ENCODE results near the gene GRIFIN. TPM values are rescaled to one million over a fixed set of nuclear protein-coding genes. Genes with fewer than 3 reads are reported as not detected.
"Not testable (repeated sequence)": the region's sequence is repeated elsewhere in the genome, so short reads cannot be mapped to it uniquely, and the experiment has no call there.

The GRIFIN gene
- total RNA-seq, 1 donor from 2014 or later: not detected

DNA sequence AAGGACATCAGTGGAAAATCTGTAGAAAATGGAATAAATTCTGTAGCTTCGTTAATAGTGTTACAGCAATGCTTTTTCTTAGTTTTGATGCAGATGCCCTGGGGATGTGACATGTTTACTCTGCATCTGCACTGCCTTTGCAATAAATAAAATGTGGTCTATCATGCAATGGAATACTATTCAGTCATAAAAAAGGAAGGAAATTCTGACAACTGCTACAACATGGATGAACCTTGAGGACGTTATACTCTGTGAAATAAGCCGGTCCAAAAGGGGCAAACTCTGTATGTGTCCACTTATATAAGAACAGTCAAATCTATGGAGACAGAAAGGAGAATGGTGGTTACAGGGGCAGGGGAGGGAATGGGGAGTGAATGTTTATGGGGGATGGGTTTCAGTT is 13.5 kb downstream of the GRIFIN start:
- H3K36me3 Mint-ChIP-seq (ENCODE audit: low read depth, unreplicated experiment): no peaks in the 10 kb centered on the region
- H3K4me3 Mint-ChIP-seq (ENCODE audit: unreplicated experiment): no peak overlapping the region
- H3K9me3 Mint-ChIP-seq (ENCODE audit: unreplicated experiment): no peaks in the 10 kb centered on the region
- no peak for DNase-seq (ENCODE audit: low spot score)
- H3K27me3 Mint-ChIP-seq (ENCODE audit: unreplicated experiment): peaks cover 5% of the 10 kb centered on the region
- TF ChIP-seq, protein P1, sequence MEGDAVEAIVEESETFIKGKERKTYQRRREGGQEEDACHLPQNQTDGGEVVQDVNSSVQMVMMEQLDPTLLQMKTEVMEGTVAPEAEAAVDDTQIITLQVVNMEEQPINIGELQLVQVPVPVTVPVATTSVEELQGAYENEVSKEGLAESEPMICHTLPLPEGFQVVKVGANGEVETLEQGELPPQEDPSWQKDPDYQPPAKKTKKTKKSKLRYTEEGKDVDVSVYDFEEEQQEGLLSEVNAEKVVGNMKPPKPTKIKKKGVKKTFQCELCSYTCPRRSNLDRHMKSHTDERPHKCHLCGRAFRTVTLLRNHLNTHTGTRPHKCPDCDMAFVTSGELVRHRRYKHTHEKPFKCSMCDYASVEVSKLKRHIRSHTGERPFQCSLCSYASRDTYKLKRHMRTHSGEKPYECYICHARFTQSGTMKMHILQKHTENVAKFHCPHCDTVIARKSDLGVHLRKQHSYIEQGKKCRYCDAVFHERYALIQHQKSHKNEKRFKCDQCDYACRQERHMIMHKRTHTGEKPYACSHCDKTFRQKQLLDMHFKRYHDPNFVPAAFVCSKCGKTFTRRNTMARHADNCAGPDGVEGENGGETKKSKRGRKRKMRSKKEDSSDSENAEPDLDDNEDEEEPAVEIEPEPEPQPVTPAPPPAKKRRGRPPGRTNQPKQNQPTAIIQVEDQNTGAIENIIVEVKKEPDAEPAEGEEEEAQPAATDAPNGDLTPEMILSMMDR (IDR thresholded peaks at IDR 0.05; ENCODE audit: unreplicated experiment): no peak
- no peaks in the 10 kb centered on the region for H3K4me1 Mint-ChIP-seq (ENCODE audit: unreplicated experiment)
- no peak overlapping the region for H3K27ac Mint-ChIP-seq (ENCODE audit: unreplicated experiment)

DNA sequence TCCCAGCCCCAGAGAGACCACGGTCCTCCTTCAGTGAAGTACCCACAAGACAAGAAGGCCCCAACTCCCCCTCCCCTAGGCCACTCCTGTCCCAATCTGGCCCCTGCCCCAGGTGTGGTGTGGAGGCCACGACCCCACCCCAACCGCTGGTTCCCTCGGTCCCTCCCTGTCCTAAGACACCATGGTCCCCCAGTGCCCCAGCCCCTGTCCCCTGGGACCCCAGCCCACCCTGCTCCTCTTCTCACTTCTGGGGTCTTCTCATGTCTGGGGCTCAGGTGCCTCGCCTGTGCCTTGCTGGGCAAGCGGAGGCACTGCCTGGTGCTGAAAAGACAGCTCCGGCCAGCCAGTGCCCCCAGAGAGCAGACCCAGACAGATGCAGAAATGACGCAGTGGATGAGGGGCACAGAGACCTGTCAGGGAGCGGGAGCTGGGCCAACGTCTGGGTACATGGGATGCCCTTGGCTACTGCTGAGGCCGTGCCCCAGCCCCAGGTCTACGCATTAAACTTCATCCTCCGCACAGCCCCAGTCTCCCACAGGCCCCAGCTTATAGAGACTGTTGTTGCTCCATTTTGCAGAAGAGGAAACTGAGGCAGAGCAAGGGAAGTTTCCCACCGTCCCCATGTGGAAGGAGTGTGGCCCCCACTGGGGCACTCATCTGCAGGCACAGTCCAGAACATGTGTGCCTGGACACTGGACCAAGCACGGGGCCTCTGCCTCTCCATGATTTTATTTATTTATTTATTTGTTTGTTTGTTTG is 14.8 kb downstream of the GRIFIN start:
- TF ChIP-seq, protein P1 (IDR thresholded peaks at IDR 0.05; ENCODE audit: unreplicated experiment): no peak
- DNase-seq (ENCODE audit: low spot score): no peak
- H3K27ac Mint-ChIP-seq (ENCODE audit: unreplicated experiment): no peak overlapping the region
- H3K4me1 Mint-ChIP-seq (ENCODE audit: unreplicated experiment): no peaks in the 10 kb centered on the region
- H3K27me3 Mint-ChIP-seq (ENCODE audit: unreplicated experiment): peaks cover 5% of the 10 kb centered on the region
- H3K36me3 Mint-ChIP-seq (ENCODE audit: low read depth, unreplicated experiment): no peaks in the 10 kb centered on the region
- no peak overlapping the region for H3K4me3 Mint-ChIP-seq (ENCODE audit: unreplicated experiment)
- H3K9me3 Mint-ChIP-seq (ENCODE audit: unreplicated experiment): no peaks in the 10 kb centered on the region

GRCh38 chr7:2460641-2461040 is 15.6 kb downstream of the GRIFIN start:
- TF ChIP-seq, protein P1 (IDR thresholded peaks at IDR 0.05; ENCODE audit: unreplicated experiment): no peak
- peaks cover 2% of the 10 kb centered on the region for H3K27me3 Mint-ChIP-seq (ENCODE audit: unreplicated experiment)
- no peak overlapping the region for H3K27ac Mint-ChIP-seq (ENCODE audit: unreplicated experiment)
- no peaks in the 10 kb centered on the region for H3K36me3 Mint-ChIP-seq (ENCODE audit: low read depth, unreplicated experiment)
- DNase-seq (ENCODE audit: low spot score): no peak
- no peak overlapping the region for H3K4me3 Mint-ChIP-seq (ENCODE audit: unreplicated experiment)
- no peaks in the 10 kb centered on the region for H3K9me3 Mint-ChIP-seq (ENCODE audit: unreplicated experiment)
- no peaks in the 10 kb centered on the region for H3K4me1 Mint-ChIP-seq (ENCODE audit: unreplicated experiment)

- Mint-ChIP-seq H3K36me3 (ENCODE audit: low read depth, unreplicated experiment) (no peaks in the 10 kb centered on the region), H3K27ac (ENCODE audit: unreplicated experiment) (no peak overlapping the region), H3K4me1 (ENCODE audit: unreplicated experiment) (no peaks in the 10 kb centered on the region), H3K9me3 (ENCODE audit: unreplicated experiment) (no peaks in the 10 kb centered on the region), H3K27me3 (ENCODE audit: unreplicated experiment) (peaks cover 2% of the 10 kb centered on the region), H3K4me3 (ENCODE audit: unreplicated experiment) (no peak overlapping the region)
- DNase-seq (ENCODE audit: low spot score): no peak
- TF ChIP-seq, protein P1 (IDR thresholded peaks at IDR 0.05; ENCODE audit: unreplicated experiment): no peak
Observed at GRCh38 chr7:2460188-2460587, 16.0 kb downstream of the GRIFIN start.

DNA sequence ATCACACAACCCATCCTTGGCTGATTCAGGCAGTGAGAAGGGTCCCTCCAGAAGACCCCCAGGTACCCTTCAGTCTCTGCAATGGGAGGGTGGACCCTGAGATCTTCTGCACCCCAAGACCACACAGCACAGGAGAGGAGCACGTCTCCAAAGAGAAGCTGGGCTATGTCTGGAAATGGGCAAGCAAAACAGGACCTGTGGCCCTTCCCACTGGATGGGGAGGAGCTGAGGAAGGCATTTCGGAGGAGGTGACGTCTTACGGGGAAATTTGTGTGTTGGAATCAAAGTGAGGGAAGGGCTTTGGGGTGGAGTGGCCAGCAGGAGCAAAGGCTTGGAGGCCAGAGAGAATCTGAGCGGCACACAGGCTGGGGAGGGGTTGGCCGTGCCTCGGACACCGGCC is 16.5 kb downstream of the GRIFIN start:
- TF ChIP-seq, protein P1 (IDR thresholded peaks at IDR 0.05; ENCODE audit: unreplicated experiment): no peak
- no peaks in the 10 kb centered on the region for H3K36me3 Mint-ChIP-seq (ENCODE audit: low read depth, unreplicated experiment)
- H3K4me1 Mint-ChIP-seq (ENCODE audit: unreplicated experiment): no peaks in the 10 kb centered on the region
- H3K9me3 Mint-ChIP-seq (ENCODE audit: unreplicated experiment): no peaks in the 10 kb centered on the region
- H3K27me3 Mint-ChIP-seq (ENCODE audit: unreplicated experiment): peaks cover 2% of the 10 kb centered on the region
- H3K4me3 Mint-ChIP-seq (ENCODE audit: unreplicated experiment): peak overlapping the region; percentile 51
- no peak for DNase-seq (ENCODE audit: low spot score)
- H3K27ac Mint-ChIP-seq (ENCODE audit: unreplicated experiment): no peak overlapping the region

- not testable (repeated sequence) for H3K27me3 Mint-ChIP-seq (ENCODE audit: unreplicated experiment); H3K9me3 Mint-ChIP-seq (ENCODE audit: unreplicated experiment); H3K36me3 Mint-ChIP-seq (ENCODE audit: low read depth, unreplicated experiment); H3K4me1 Mint-ChIP-seq (ENCODE audit: unreplicated experiment); H3K27ac Mint-ChIP-seq (ENCODE audit: unreplicated experiment); DNase-seq (ENCODE audit: low spot score); H3K4me3 Mint-ChIP-seq (ENCODE audit: unreplicated experiment)
Observed at GRCh38 chr7:2453849-2454248, 22.3 kb downstream of the GRIFIN start.
